ENCODE data around the gene C1orf122. TPM values are rescaled to one million over a fixed set of nuclear protein-coding genes. Genes with fewer than 3 reads are reported as not detected.

C1orf122 gene
- total and polyA plus RNA-seq, 10 of the 15 experiments (the other 5 are each of a cell fraction or from before 2014, with no cell fraction given), result 1.6 to 35.8 (median 14.8) TPM

- ChIA-PET RAD21 (ENCODE audit: unreplicated experiment) (no interaction called here), CTCF (interaction anchor here (2.9 kb wide), 1 partner anchor 46 kb away, joined by 13 read pairs; the partner anchor contains the start of gene MTF1), SMC1A (ENCODE audit: uncharacterized antibody, unreplicated experiment) (no interaction called here), POLR2A (interaction anchor here (1.0 kb wide), 1 partner anchor 58 kb away, joined by 3 read pairs; no protein-coding TSS in a partner anchor)
- peaks cover 3% of the 10 kb centered on the region for H3K79me2 ChIP-seq (ENCODE audit: control insufficient read depth, insufficient read depth, low read length)
- no peaks in the 10 kb centered on the region for H3K9me3 ChIP-seq (replicated peaks; ENCODE audit: control insufficient read depth, insufficient read depth, low read length)
- H3K4me3 ChIP-seq, result no peak overlapping the region
- no peak for FAIRE-seq
- in situ Hi-C loops (cut with MboI) (no loop called here), intact Hi-C loops (cut with micrococcal nuclease; ENCODE audit: unreplicated experiment) (no loop called here)
- H3K27ac ChIP-seq (ENCODE audit: control insufficient read depth, insufficient read depth), result no peak overlapping the region
- no peak for ATAC-seq
- H3K4me2 ChIP-seq (ENCODE audit: control insufficient read depth, insufficient read depth), result no peak overlapping the region
- TF ChIP-seq IRF5 (IDR thresholded peaks at IDR 0.05; ENCODE audit: borderline replicate concordance), result no peak
- TF ChIP-seq SUZ12 (IDR thresholded peaks at IDR 0.05; ENCODE audit: unreplicated experiment), result no peak
- no TSS peak for BruUV-seq (replicated peaks)
- no peak for DNase-seq (ENCODE audit: low read depth, low spot score)
- H3K9ac ChIP-seq (ENCODE audit: control insufficient read depth, insufficient read depth, low read length), result no peak overlapping the region
- H3K27me3 ChIP-seq (replicated peaks in 1 of 2; ENCODE audit: control insufficient read depth in 2 of 2, insufficient read depth in 2 of 2, low read length in 1 of 2), result no peaks in the 10 kb centered on the region
- no peaks in the 10 kb centered on the region for H4K20me1 ChIP-seq (ENCODE audit: control insufficient read depth, insufficient read depth)
- H3K36me3 ChIP-seq (ENCODE audit: control insufficient read depth in 2 of 2, insufficient read depth in 2 of 2, low read length in 1 of 2), result peaks cover 13 to 16% of the 10 kb centered on the region in 2 experiments
- H3K4me1 ChIP-seq (ENCODE audit: control insufficient read depth, insufficient read depth, low read length), result peaks cover 7% of the 10 kb centered on the region; the same call in 1 of the 2 replicates
- no peak overlapping the region for H2AFZ ChIP-seq (ENCODE audit: control insufficient read depth, low read depth, low read length)
- WGBS (ENCODE audit: insufficient coverage, insufficient replicate concordance, low lambda C conversion rate, missing lambda C conversion rate), result 69% methylated on average over 2 of the region's 2 CpGs
These were observed 6.0 kb downstream of the C1orf122 start for GRCh38 chr1:37813529-37814145.

DNA sequence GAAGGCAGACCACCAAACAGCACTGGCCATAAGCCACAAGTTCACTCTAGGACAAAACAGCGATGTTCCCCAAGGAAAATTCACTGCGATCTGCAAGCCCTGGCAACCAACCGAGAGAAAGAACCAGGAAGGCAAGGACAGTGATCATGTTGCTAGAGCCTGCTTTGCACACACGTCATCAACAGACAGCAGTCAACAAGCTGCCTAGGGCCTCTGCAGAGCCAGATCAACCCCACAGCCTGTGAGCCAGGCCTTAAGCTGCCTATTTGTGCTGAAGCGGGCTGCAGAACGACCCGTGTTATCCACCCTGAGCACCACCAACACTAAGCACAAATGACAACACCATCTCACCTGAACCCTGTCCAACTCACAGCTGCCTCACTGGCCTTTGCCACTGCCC is 6.7 kb downstream of the C1orf122 start:
- Histone ChIP-seq H3K79me2 (ENCODE audit: control insufficient read depth, insufficient read depth, low read length) (no peaks in the 10 kb centered on the region), H4K20me1 (ENCODE audit: control insufficient read depth, insufficient read depth) (no peaks in the 10 kb centered on the region), H3K9me3 (replicated peaks; ENCODE audit: control insufficient read depth, insufficient read depth, low read length) (no peaks in the 10 kb centered on the region), H2AFZ (ENCODE audit: control insufficient read depth, low read depth, low read length) (no peak overlapping the region), H3K4me2 (ENCODE audit: control insufficient read depth, insufficient read depth) (no peak overlapping the region), H3K9ac (ENCODE audit: control insufficient read depth, insufficient read depth, low read length) (no peak overlapping the region), H3K27me3 (replicated peaks in 1 of 2; ENCODE audit: control insufficient read depth in 2 of 2, insufficient read depth in 2 of 2, low read length in 1 of 2) (no peaks in the 10 kb centered on the region), H3K36me3 (ENCODE audit: control insufficient read depth in 2 of 2, insufficient read depth in 2 of 2, low read length in 1 of 2) (peaks cover 13 to 16% of the 10 kb centered on the region in 2 experiments), H3K4me1 (ENCODE audit: control insufficient read depth, insufficient read depth, low read length) (peaks cover 3% of the 10 kb centered on the region; the same call in 1 of the 2 replicates), H3K27ac (ENCODE audit: control insufficient read depth, insufficient read depth) (no peak overlapping the region), H3K4me3 (no peak overlapping the region)
- DNase-seq (ENCODE audit: low read depth, low spot score), result no peak
- intact Hi-C loops (cut with micrococcal nuclease; ENCODE audit: unreplicated experiment) (no loop called here), in situ Hi-C loops (cut with MboI) (no loop called here)
- BruUV-seq (replicated peaks), result no TSS peak
- FAIRE-seq, result no peak
- ChIA-PET POLR2A (no interaction called here), SMC1A (ENCODE audit: uncharacterized antibody, unreplicated experiment) (no interaction called here), RAD21 (ENCODE audit: unreplicated experiment) (no interaction called here), CTCF (interaction anchor here (4.2 kb wide), 1 partner anchor 45 kb away, joined by 9 read pairs; the partner anchor contains the start of gene MTF1)
- 92% methylated on average over 7 of the region's 7 CpGs for WGBS (ENCODE audit: insufficient coverage, insufficient replicate concordance, low lambda C conversion rate, missing lambda C conversion rate)
- ATAC-seq, result no peak
- no peak for TF ChIP-seq TCF3 (IDR thresholded peaks at IDR 0.05; ENCODE audit: borderline replicate concordance, insufficient read depth, low read depth, low read length)
- no peak for TF ChIP-seq BCL11A (IDR thresholded peaks at IDR 0.05; ENCODE audit: low read depth, low read length)
- TF ChIP-seq RAD21 (IDR thresholded peaks at IDR 0.05; ENCODE audit: insufficient read depth, low read depth, low read length), result no peak
- no peak for TF ChIP-seq ATF7 (IDR thresholded peaks at IDR 0.05; ENCODE audit: low read depth)
- no peak for TF ChIP-seq HDAC2 (IDR thresholded peaks at IDR 0.05)
- no peak for TF ChIP-seq LARP7 (IDR thresholded peaks at IDR 0.05)
- no peak for TF ChIP-seq ZSCAN29 (IDR thresholded peaks at IDR 0.05)
- TF ChIP-seq, protein P1, sequence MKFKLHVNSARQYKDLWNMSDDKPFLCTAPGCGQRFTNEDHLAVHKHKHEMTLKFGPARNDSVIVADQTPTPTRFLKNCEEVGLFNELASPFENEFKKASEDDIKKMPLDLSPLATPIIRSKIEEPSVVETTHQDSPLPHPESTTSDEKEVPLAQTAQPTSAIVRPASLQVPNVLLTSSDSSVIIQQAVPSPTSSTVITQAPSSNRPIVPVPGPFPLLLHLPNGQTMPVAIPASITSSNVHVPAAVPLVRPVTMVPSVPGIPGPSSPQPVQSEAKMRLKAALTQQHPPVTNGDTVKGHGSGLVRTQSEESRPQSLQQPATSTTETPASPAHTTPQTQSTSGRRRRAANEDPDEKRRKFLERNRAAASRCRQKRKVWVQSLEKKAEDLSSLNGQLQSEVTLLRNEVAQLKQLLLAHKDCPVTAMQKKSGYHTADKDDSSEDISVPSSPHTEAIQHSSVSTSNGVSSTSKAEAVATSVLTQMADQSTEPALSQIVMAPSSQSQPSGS (IDR thresholded peaks at IDR 0.05; ENCODE audit: low read length), result no peak
- TF ChIP-seq, protein P2, sequence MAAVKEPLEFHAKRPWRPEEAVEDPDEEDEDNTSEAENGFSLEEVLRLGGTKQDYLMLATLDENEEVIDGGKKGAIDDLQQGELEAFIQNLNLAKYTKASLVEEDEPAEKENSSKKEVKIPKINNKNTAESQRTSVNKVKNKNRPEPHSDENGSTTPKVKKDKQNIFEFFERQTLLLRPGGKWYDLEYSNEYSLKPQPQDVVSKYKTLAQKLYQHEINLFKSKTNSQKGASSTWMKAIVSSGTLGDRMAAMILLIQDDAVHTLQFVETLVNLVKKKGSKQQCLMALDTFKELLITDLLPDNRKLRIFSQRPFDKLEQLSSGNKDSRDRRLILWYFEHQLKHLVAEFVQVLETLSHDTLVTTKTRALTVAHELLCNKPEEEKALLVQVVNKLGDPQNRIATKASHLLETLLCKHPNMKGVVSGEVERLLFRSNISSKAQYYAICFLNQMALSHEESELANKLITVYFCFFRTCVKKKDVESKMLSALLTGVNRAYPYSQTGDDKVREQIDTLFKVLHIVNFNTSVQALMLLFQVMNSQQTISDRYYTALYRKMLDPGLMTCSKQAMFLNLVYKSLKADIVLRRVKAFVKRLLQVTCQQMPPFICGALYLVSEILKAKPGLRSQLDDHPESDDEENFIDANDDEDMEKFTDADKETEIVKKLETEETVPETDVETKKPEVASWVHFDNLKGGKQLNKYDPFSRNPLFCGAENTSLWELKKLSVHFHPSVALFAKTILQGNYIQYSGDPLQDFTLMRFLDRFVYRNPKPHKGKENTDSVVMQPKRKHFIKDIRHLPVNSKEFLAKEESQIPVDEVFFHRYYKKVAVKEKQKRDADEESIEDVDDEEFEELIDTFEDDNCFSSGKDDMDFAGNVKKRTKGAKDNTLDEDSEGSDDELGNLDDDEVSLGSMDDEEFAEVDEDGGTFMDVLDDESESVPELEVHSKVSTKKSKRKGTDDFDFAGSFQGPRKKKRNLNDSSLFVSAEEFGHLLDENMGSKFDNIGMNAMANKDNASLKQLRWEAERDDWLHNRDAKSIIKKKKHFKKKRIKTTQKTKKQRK (IDR thresholded peaks at IDR 0.05; ENCODE audit: low read depth, low read length), result no peak
- TF ChIP-seq ZNF274 (IDR thresholded peaks at IDR 0.05; ENCODE audit: insufficient read depth, insufficient read length), result no peak
